ENCODE results near the gene GPM6B.

The GPM6B gene, protein sequence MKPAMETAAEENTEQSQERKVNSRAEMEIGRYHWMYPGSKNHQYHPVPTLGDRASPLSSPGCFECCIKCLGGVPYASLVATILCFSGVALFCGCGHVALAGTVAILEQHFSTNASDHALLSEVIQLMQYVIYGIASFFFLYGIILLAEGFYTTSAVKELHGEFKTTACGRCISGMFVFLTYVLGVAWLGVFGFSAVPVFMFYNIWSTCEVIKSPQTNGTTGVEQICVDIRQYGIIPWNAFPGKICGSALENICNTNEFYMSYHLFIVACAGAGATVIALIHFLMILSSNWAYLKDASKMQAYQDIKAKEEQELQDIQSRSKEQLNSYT

DNA sequence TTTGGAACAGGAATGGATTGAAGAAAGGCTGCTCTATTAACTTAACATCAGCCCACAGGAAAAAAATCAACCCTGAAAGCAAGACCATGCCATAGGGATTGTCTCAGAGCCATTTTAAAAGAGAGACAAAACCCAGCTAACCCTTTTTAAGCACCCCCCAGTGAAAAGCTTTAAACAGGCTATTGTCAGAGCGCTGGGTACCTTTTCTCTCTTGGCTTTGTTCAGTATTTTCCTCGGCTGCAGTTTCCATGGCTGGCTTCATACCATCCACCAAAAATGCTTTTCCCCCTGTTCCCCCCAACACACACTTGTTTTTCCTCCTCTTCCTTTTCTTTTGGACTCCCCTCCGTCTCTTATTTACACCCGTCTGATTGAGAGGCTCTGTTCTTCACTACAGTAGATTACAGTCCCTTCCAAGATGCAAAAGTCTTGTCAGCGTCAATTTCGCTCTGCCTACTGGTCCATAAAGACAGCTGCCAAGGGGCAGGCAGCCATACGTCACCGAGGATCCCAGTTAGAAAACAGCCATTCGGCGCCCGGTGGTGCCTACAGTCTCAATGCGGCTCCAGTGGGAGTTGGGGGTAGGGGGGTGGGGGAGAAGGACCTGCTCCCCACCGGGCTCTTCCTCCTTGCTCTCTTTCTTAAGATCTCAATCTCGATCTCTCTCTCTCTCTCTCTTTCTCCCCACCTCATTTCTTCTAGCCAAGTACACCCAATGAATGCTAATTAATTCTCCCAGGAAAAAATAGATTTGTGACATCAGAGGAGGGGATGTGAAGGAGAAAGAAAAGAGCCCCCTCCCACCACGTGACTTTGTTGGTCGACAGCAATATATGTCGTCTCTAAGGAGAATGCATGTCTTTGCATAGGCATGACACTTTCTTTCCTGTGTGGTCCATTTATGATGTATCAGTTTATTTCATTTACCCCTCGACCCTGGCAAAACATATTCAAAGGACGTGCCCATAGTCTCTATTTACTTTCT, at the start of gene GPM6B:
Gene GPM6B (minus strand): TSS at position 451 of the 985 bp plus-strand sequence. CDS start 189 bp downstream, at position 262.
- no peak for DNase-seq

- DNase-seq: no peak
Observed at GRCh38 chrX:13864264-13864663, 47.4 kb upstream of the GPM6B start.

- no peak for DNase-seq
Observed at GRCh38 chrX:13863324-13863723, 46.4 kb upstream of the GPM6B start.

DNA sequence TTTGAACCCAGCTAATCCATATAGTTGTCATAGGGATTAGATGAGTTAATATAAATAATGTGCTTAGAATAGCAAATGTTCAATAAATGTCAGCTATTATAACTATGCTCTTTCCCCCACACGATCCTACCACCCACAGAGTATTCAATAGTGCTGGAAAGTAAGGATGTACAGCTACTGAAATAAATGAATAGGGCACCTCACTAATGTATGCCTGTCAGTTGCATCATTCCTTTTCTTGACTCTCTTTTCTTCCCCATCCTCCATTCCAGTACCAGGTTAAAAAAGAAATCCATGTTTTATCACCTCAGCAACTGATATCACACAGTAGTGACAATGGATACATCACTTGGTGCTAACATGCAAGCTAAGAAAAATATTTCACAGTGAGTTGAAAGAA, 42.8 kb upstream of the GPM6B start:
- DNase-seq: no peak

DNA sequence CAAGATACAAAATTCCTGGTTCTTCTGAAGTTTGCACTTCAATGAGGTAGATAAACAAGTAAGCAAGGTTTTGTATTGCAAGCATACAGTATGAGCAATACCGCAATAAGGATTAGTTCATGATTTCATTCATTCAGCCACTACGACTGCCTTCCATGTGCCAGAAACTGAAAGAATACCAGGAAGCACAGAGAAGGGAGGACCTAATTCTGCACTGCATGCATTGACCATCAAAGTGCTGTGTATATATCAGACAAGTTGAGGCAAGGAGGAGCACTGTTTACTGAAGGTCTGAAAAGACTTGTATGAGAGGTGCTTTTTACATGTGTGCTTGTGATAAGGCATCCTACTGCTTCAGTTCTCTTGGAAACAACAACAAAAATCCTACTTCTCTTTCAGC, 40.9 kb upstream of the GPM6B start:
- no peak for DNase-seq

DNA sequence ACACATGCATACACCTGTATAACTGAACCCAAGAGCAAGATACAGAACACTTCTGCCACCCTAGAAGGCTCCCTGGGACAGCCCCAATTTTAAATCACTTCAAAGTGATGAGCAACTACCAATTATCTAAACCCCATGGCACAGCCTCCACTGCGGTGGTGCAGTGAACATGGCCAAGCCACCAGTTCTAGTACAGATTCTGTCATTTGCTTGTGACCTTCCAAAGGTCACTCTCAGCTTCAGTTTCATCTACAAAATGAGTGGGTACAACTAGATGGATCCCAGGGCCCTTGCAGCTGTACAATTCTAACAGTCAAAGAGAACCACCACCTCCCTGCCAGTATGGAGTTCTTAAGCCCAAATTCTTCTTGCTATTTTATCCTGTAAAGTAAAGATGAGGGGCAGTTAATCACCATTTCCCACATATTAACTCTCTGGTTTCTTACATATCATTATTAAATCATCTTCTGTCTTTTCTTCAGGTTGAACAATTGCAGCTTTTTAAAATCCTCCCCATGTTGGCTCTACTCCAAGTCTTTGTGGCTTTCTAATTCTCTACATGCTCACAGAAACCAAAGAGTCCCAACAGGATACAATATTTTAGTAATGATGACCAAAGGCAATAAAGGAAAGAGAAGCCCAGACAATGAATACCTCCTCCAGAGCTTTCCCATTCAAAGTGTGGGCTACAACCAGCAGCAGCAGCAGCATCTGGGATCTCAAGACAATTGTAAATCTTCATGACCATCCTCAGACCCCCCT, 39.0 kb upstream of the GPM6B start:
- DNase-seq: no peak

GRCh38 chrX:13854003-13854402, 37.1 kb upstream of the GPM6B start:
- DNase-seq: no peak

- DNase-seq: no peak
Observed at GRCh38 chrX:13852001-13852695, 35.3 kb upstream of the GPM6B start.

DNA sequence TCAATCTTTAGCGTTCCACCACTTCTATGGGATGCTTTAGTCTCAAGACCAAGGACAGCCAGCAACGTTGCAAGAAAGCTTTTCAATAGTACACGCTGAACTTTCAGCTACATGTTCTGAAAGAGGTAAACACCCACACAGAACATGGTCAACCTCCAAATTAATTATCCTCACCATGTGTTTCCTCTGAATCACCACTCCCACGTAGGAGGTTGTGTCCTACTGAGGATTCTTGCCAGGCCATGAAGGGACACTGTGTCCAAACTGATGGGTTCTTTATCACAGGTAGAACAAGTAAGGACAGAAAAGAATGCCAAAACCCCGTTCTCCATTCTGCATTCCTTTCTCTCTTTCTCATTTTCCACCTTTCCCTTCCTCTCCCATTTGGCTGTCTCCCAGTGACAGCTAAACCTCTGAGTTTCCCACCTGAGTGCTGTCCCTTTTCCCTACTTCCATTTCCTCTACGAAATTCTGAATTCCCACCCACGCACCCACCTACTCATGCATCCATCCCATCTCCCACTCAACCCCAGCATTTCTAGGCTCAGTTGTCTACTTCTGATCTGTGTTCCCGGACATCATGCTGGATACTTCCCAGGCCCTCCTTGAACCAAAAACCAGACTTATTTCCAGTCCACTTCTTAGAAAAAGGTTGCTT, 29.0 kb upstream of the GPM6B start:
- DNase-seq: no peak

DNA sequence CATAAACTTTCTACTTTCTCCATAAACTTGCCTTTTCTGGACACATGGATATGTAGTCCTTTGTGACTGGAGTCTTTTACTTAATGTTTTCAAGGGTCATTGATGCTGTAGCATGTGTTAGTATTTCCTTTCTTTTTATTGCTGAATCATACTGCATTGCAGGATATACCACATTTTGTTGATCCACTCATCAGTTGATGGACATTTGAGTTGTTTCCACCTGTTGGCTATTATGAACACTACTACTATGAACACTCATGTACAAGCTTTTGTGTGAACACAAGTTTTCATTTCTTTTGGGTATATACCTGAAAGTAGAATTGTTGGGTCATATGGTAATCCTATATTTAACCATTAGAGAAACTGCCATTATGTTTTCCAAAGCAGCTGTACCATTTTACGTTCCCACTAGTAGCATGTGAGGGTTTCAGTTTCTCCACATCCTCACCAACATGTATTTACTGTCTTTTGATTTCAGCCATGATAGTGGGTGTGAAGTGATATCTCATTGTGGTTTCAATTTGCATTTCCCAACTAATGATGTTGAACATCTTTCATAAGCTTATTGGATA, 26.3 kb upstream of the GPM6B start:
- no peak for DNase-seq

- DNase-seq: no peak
Observed at GRCh38 chrX:13840121-13840520, 23.2 kb upstream of the GPM6B start.

GRCh38 chrX:13837290-13837745, 20.4 kb upstream of the GPM6B start:
- no peak for DNase-seq

DNA sequence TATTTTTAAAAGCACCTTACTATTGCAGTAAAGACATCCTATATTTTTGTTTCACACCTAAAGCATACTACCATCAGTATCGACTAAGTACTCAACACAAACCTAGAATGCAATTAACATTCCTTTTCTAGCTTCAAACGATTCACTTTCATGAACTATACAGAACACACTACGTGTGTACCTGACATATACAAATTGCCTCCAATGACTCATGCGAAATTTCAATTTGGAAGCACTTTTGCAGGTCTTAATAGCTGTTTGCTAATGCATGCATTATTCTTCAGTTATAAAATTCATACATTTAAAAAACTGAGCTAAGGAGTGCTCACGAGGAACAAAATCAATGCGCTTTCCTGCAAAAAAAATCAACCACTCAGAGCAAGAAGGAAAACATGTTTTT, 19.7 kb upstream of the GPM6B start:
- DNase-seq: no peak

- no peak for DNase-seq
Observed at GRCh38 chrX:13835825-13836224, 18.9 kb upstream of the GPM6B start.

DNA sequence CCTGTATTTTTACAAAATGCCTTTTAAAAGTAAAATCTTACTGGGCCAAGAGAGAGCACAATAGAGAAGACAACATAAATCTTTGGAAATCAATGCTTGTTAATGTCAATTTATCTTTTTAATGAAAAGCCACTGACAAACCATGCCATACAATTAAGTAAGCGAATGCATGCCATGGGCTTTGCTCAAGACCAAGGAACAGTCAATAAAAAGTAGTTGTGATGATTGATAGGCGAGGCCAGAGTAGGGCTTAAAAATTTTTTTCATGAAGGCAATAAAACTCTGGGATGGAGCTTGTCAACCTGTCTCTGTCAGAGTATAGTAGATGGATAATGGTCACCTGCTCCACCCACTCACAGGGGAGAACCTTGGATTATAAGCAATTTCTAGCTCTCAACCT, 17.5 kb upstream of the GPM6B start:
- no peak for DNase-seq

DNA sequence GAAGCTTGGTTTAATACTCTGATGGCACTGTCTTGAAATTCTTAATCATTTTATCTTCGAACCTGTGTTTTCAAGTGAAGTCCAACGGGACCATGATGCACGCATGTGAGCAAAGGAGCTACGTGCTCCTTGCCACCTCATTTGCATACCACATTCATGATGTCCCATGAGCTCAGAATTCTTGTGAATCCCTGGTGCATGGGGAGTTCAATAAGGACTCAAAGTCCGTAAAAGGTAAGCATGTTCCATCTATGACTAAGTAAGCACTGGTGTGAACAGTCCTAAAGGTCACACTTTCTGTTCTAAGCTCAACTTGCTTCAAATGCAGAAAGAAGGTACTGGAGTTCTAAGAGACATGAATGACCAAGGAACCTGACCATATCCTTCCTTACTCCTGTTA, 13.1 kb upstream of the GPM6B start:
- no peak for DNase-seq

DNA sequence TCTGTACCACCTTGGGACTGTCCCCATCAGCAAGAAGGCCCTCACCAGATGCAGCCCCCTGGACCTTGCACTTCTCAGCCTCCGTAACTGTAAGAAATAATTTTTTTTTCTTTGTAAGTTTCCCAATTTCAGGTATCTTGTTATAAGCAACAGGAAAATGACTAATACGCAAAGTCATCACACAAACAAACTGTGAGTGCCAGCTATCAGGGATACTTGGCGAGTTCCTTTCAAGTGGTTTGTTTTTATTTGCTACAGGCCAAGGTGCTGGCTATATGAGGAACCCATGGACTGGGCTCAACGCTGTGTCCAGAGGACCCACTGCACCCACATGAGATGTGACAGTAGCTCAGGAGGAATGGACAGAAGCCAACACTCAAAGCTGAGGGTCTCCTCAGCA, 11.5 kb upstream of the GPM6B start:
- DNase-seq: no peak

GRCh38 chrX:13827298-13828090, 10.6 kb upstream of the GPM6B start:
- DNase-seq: no peak

DNA sequence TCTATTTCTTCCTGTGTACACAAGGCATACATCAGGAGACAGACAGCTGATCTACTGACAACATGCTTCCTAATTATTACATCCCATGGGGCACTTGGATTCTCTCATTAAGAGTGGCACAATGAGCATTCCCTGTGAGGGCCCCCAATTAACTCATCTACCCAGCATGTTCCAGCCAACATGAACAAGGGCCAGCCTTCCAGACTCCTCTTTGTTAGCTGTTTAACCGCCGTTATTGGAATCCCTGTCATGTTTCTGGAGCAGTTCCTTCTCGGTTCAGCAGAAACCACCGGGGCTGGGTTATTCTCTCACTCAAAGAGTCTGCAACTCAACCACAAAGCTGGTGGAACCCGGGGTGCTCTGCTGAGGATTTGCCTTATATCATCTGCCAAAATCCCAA, 9.9 kb upstream of the GPM6B start:
- DNase-seq: no peak

DNA sequence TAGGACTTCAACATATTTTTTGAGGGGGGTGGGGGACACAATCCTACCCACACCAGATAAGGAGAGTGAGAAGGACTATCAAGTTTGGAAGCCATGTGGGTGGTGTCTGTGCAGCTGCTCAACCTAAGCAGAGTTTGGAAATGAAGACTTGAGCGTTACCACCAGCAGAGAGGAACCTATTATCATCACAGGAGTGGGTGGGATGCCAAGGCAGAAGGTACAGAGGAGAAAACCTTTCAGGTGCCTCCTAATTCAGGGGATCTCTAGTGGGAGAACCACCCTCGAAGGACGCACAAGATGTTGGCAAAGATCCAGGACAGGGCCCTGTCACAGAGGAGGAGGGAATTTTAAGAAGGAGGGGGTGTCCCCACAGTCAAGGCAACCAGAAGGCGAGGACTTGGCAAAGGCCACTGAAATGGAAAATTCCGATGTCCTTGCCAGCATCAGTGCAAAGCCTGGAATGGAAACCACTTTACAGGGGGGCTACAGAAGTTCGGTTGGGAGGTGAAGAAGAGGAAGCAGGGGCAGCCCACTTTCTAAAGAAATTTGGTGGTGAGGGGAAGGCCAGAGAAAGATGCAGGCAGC, 8.4 kb upstream of the GPM6B start:
- no peak for DNase-seq

Measured in SIG-M5 (cell line).